Panc1 (cell line): ENCODE data around the gene ARL15. TPM values are rescaled to one million over a fixed set of nuclear protein-coding genes. Genes with fewer than 3 reads are reported as not detected.

Source experiments
- ATAC-seq: fragments of 200-7000 bp; cut with Tn5 transposase; 2 replicates; pipeline ENCODE4 v1.9.1; 2020; ENCODE audit warnings: mild to moderate bottlenecking, moderate library complexity
- BruUV-seq: library from RNA; stranded (reverse); fragments of 400-500 nt; replicated peaks from 2 replicates; lab custom pipeline; 2021; lab: Mats Ljungman, UMichigan
- CTCF ChIA-PET: fragments of 300-600 bp; sonication (Branson Sonifier 250); formaldehyde crosslinking; loops from one replicate; lab custom pipeline; 2022; ENCODE audit warnings: antibody characterized with exemption; lab: Charles Lee
- POLR2A ChIA-PET: fragments of 300-600 bp; sonication (Branson Sonifier 250); formaldehyde crosslinking; loops from one replicate; lab custom pipeline; 2022; ENCODE audit warnings: antibody characterized with exemption; lab: Charles Lee
- DNase-seq: peaks from one replicate; pipeline ENCODE4 v3.0.0-alpha.2; 2010; ENCODE audit warnings: low read depth, low spot score
- H3K27ac ChIP-seq: 2 replicates; pipeline ENCODE4 v1.5.1; 2011; ENCODE audit warnings: mild to moderate bottlenecking, low read length, inconsistent platforms
- H3K27me3 ChIP-seq: fragments of 200-500 bp; sonication (Bioruptor generic); 2 replicates; pipeline ENCODE4 v1.6.0; 2014; ENCODE audit warnings: low read length, inconsistent platforms; ENCODE audit not compliant: control insufficient read depth, insufficient read depth
- H3K36me3 ChIP-seq: fragments of 200-500 bp; sonication (Bioruptor generic); 2 replicates; pipeline ENCODE4 v1.5.1; 2014; ENCODE audit warnings: inconsistent platforms, mild to moderate bottlenecking, low read length, moderate library complexity; ENCODE audit not compliant: control insufficient read depth, insufficient read depth
- H3K4me1 ChIP-seq: 2 replicates; pipeline ENCODE4 v1.5.1; 2011; ENCODE audit warnings: inconsistent platforms, mild to moderate bottlenecking, low read length, moderate library complexity; ENCODE audit not compliant: control insufficient read depth, insufficient read depth
- H3K4me3 ChIP-seq, 2 experiments: 2 replicates each; pipeline ENCODE4 v1.5.1; 2011 to 2012; ENCODE audit warnings: low read depth in 2 of 2, low read length in 2 of 2, mild to moderate bottlenecking in 2 of 2, inconsistent platforms in 1 of 2, moderate library complexity in 1 of 2
- H3K9me3 ChIP-seq: fragments of 200-500 bp; sonication (Bioruptor generic); 2 replicates; pipeline ENCODE4 v1.5.1; 2014; ENCODE audit warnings: low read depth, mild to moderate bottlenecking, inconsistent platforms, low read length, moderate library complexity; ENCODE audit not compliant: control insufficient read depth, insufficient read depth
- CTCF ChIP-seq: fragments of 450-650 bp; IDR thresholded peaks from 2 replicates; pipeline ENCODE4 v1.5.1; 2017; ENCODE audit warnings: mild to moderate bottlenecking
- POLR2AphosphoS5 ChIP-seq: IDR thresholded peaks from 2 replicates; pipeline ENCODE4 v1.6.1; 2012; ENCODE audit warnings: mild to moderate bottlenecking, low read depth, low read length, moderate library complexity
- REST ChIP-seq, 2 experiments: IDR thresholded peaks; 2 replicates each; pipeline ENCODE4 v1.6.1; 2011 to 2012; ENCODE audit warnings: low read depth in 2 of 2, control low read depth in 1 of 2, low read length in 1 of 2, mild to moderate bottlenecking in 1 of 2, moderate library complexity in 1 of 2; ENCODE audit not compliant: insufficient read depth in 1 of 2
- SIN3A ChIP-seq: IDR thresholded peaks from 2 replicates; pipeline ENCODE4 v1.6.1; 2012; ENCODE audit warnings: low read depth, mild to moderate bottlenecking, low read length, moderate library complexity, borderline replicate concordance; ENCODE audit not compliant: insufficient read depth
- TCF7L2 ChIP-seq: IDR thresholded peaks from 2 replicates; pipeline ENCODE4 v1.6.1; 2011; ENCODE audit warnings: mild to moderate bottlenecking, low read depth, low read length, inconsistent platforms
- in situ Hi-C: cut with HindIII; loops from 2 replicates; pipeline ENCODE4 v1.10.0; 2016; ENCODE audit warnings: low sequenced_read_pairs, low pct_unique_long_range_greater_than_20kb
- intact Hi-C: fragments of 100-400 bp; cut with micrococcal nuclease; formaldehyde crosslinking; loops from one replicate; pipeline ENCODE4 v1.10.0; 2022; ENCODE audit not compliant: unreplicated experiment
- total RNA-seq: library from RNA; stranded (reverse); gene quantifications from one replicate; pipeline ENCODE4 v1.2.1, GENCODE V29; 2021; ENCODE audit not compliant: unreplicated experiment

The ARL15 gene
- total RNA-seq, 1 experiment from 2014 or later: 16.5 TPM

GRCh38 chr5:54278979-54279717 lies 31.2 kb downstream of the ARL15 start:
- H3K9me3 ChIP-seq: no peaks in the 10 kb centered on the region; the same call in 1 of the 2 replicates
- in situ Hi-C loops: no loop called here
- ChIA-PET CTCF (interaction anchor here (0.5 to 0.6 kb wide), 2 partner anchors 221 to 318 kb away, joined by 4 to 5 read pairs; no protein-coding TSS in a partner anchor), POLR2A (interaction anchor here (0.6 kb wide), 1 partner anchor 33 kb away, joined by 3 read pairs; no protein-coding TSS in a partner anchor)
- ATAC-seq: no peak
- H3K36me3 ChIP-seq: no peaks in the 10 kb centered on the region
- no peaks in the 10 kb centered on the region for H3K27me3 ChIP-seq
- no peaks in the 10 kb centered on the region for H3K4me1 ChIP-seq
- no TSS peak for BruUV-seq
- H3K4me3 ChIP-seq: no peak overlapping the region
- intact Hi-C loops: no loop called here
- TF ChIP-seq REST (IDR thresholded peaks at IDR 0.05; ENCODE audit: insufficient read depth in 1 of 2, low read depth in 2 of 2, low read length in 1 of 2) (no peak), POLR2AphosphoS5 (no peak), CTCF (no peak), TCF7L2 (no peak), SIN3A (no peak)
- no peak overlapping the region for H3K27ac ChIP-seq
- no peak for DNase-seq

GRCh38 chr5:54278036-54278830 lies 32.1 kb downstream of the ARL15 start:
- Histone ChIP-seq H3K27ac (no peak overlapping the region), H3K36me3 (no peaks in the 10 kb centered on the region), H3K4me1 (no peaks in the 10 kb centered on the region), H3K4me3 (no peak overlapping the region), H3K27me3 (no peaks in the 10 kb centered on the region), H3K9me3 (no peaks in the 10 kb centered on the region; the same call in 1 of the 2 replicates)
- in situ Hi-C loops: no loop called here
- intact Hi-C loops: no loop called here
- no peak for ATAC-seq
- no peak for DNase-seq
- TF ChIP-seq TCF7L2: no peak
- no peak for TF ChIP-seq REST (IDR thresholded peaks at IDR 0.05; ENCODE audit: insufficient read depth in 1 of 2, low read depth in 2 of 2, low read length in 1 of 2)
- no peak for TF ChIP-seq CTCF
- no peak for TF ChIP-seq POLR2AphosphoS5
- TF ChIP-seq SIN3A: no peak
- CTCF ChIA-PET: no interaction called here
- POLR2A ChIA-PET: interaction anchor here (0.7 kb wide), 1 partner anchor 1161 kb away, joined by 3 read pairs; no protein-coding TSS in a partner anchor
- BruUV-seq: no TSS peak
